Peyer's patch (tissue), 4 donors: ENCODE data around the gene TPRN.

Experiments
- CTCF ChIP-seq, 6 experiments: fragments of 450-650 bp in 4 of 6; fragments of 200-600 bp in 2 of 6; sonication (generic) in 1 of 6; IDR thresholded peaks; one replicate each; pipeline ENCODE4 v1.5.1; 2017 to 2019; ENCODE audit warnings: antibody characterized with exemption in 6 of 6, mild to moderate bottlenecking in 3 of 6, moderate library complexity in 1 of 6
- POLR2A ChIP-seq, 2 donors: fragments of 450-650 bp; IDR thresholded peaks; one replicate each; pipeline ENCODE4 v1.5.1; 2017; ENCODE audit warnings: antibody characterized with exemption in 2 of 2, mild to moderate bottlenecking in 2 of 2, moderate library complexity in 2 of 2

- no peak for TF ChIP-seq CTCF (IDR thresholded peaks at IDR 0.05)
- TF ChIP-seq POLR2A (IDR thresholded peaks at IDR 0.05) = no peak
Observed at GRCh38 chr9:137170486-137171148, 29.9 kb downstream of the TPRN start.
